GM18499 (cell line): ENCODE measurements around the gene NSD2.
"Not testable (repeated sequence)": the region's sequence is repeated elsewhere in the genome, so short reads cannot be mapped to it uniquely, and the experiment has no call there.

Experiments used
- ATAC-seq: cut with Tn5 transposase; IDR thresholded peaks from one replicate; pipeline ENCODE4 v1.9.1; 2021; ENCODE audit warnings: moderate number of reproducible peaks; ENCODE audit not compliant: insufficient read depth, unreplicated experiment

Gene NSD2

DNA sequence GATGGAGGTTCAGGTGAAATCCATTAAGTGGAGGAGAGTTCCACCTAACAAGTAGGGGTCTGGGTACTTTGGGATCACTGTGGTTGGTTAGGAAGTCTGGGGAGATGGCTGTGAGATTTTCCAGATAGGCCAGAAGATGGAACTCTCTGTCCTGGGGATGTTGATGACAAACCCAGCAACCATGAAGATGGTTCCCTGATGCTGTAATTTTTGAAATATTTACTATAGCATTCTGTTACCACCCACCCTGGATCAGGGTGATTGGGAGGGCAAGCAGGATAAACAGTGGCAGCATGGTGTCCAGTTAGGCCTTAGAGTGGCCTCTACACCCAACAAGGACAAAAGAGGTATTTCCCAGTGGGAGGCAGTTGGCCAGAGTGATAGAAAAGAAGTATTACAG is 153.5 kb downstream of the NSD2 start:
- ATAC-seq: no peak

GRCh38 chr4:2025817-2026216 is 154.6 kb downstream of the NSD2 start:
- ATAC-seq: no peak

- ATAC-seq: not testable (repeated sequence)
These were observed 155.9 kb downstream of the NSD2 start for GRCh38 chr4:2027120-2027519.

DNA sequence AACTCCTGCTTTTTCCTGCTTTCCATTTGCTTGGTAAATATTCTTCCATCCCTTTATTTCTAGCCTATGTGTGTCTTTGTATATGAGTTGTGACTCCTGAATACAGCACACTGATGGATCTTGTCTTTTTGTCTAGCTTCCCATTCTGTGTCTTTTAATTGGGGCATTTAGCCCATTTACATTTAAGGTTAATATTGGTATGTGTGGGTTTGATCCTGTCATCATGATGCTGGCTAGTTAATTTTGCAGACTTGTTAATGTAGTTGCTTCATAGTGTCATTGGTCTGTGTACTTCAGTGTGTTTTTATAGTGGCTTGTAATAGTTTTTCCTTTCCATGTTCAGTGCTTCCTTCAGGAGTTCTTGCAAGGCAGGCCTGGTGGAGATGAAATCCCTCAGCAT is 160.0 kb downstream of the NSD2 start:
- not testable (repeated sequence) for ATAC-seq
